ENCODE data around the gene DNAJB6.

The DNAJB6 gene

DNA sequence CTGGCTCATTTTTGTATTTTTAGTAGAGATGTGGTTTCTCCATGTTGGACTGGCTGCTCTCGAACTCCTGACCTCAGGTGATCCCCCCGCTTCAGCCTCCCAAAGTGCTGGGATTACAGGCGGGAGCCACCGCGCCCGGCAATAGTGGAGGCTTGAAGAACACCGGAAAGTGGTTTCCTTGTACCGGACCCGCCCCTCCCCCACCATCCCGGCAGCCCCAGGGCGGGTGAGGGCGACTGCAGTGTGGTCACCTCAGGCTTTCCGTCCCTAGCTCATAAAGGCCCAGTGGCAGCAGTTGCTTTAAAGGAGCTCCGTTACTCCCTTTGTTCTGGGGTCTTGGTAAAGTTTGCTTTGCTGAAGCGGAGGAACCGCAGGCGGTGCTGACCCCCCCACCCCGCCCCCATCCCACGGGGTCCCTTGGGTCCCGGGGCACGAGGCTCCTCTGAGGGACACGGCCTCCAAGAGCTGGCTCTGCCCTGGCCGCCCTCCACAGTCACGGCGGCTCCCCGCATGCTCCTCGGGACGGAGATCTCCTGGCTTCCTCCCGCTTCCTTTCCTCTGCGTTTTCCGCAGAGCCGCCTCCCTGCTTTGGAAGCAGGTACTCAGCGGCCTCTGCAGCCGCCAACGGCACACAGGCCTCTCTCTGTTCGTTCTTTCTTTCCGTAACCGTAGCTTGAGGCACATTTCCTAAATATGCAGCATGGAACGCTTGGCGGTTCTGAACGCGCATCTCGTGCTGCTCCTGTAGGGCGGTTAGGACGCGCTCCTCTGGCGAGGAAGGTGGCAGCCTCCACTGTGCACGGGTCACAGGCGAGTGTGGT is 77.3 kb downstream of the DNAJB6 start:
- no peak for TF ChIP-seq ZFX (IDR thresholded peaks at IDR 0.05; ENCODE audit: borderline replicate concordance)
- TF ChIP-seq, protein P1, sequence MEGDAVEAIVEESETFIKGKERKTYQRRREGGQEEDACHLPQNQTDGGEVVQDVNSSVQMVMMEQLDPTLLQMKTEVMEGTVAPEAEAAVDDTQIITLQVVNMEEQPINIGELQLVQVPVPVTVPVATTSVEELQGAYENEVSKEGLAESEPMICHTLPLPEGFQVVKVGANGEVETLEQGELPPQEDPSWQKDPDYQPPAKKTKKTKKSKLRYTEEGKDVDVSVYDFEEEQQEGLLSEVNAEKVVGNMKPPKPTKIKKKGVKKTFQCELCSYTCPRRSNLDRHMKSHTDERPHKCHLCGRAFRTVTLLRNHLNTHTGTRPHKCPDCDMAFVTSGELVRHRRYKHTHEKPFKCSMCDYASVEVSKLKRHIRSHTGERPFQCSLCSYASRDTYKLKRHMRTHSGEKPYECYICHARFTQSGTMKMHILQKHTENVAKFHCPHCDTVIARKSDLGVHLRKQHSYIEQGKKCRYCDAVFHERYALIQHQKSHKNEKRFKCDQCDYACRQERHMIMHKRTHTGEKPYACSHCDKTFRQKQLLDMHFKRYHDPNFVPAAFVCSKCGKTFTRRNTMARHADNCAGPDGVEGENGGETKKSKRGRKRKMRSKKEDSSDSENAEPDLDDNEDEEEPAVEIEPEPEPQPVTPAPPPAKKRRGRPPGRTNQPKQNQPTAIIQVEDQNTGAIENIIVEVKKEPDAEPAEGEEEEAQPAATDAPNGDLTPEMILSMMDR (IDR thresholded peaks at IDR 0.05): no peak
- no peak overlapping the region for H3K27ac ChIP-seq

DNA sequence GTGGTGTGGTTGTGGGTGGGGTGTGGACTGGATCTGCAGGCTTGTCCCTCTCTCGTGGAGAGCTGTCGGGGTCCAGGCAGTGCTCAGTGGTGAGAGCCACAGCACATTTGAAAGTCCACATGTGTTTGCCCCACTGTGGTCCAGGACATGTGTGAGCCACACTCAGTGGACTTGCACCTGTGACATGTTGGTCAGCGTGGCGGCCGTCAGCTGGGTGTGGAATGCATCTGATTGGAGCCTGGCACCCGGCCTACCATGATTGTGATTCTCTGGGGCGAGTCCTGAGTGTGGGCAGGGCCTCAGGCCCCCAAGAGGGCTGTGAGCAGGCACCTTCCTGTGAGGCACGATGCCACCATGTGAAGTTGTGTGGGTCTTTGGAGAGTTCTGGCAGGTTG is 77.9 kb downstream of the DNAJB6 start:
- no peak for TF ChIP-seq ZFX (IDR thresholded peaks at IDR 0.05; ENCODE audit: borderline replicate concordance)
- TF ChIP-seq, protein P1 (IDR thresholded peaks at IDR 0.05): no peak
- H3K27ac ChIP-seq: no peak overlapping the region

- TF ChIP-seq ZFX (IDR thresholded peaks at IDR 0.05; ENCODE audit: borderline replicate concordance): no peak
- TF ChIP-seq, protein P1 (IDR thresholded peaks at IDR 0.05): no peak
These were observed 78.7 kb downstream of the DNAJB6 start for GRCh38 chr7:157415486-157415885.

DNA sequence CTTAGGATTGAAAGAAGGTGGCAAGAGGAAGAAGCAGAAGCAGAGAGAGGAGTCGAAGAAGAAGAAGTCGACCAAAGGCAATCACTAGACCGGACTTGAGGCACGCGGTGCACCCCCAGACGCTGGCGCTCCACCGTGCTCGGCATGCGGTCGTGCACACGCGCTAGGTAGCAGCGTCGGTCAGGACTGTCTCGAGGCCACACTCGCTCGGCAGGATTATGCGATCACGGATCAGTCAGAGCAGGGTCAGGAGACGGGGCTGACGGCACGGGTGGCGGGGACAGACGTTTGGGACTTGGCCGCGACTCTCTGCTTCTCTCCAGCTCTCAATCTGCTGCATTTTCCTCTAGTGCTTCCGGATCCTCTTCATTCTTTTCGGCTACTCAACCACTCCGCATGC is 79.2 kb downstream of the DNAJB6 start:
- no peak overlapping the region for H3K27ac ChIP-seq
- TF ChIP-seq, protein P1 (IDR thresholded peaks at IDR 0.05): no peak

More at GRCh38 chr7:157415486-157415885, 78.7 kb downstream of the DNAJB6 start:
- H3K27ac ChIP-seq: no peak overlapping the region

DNA sequence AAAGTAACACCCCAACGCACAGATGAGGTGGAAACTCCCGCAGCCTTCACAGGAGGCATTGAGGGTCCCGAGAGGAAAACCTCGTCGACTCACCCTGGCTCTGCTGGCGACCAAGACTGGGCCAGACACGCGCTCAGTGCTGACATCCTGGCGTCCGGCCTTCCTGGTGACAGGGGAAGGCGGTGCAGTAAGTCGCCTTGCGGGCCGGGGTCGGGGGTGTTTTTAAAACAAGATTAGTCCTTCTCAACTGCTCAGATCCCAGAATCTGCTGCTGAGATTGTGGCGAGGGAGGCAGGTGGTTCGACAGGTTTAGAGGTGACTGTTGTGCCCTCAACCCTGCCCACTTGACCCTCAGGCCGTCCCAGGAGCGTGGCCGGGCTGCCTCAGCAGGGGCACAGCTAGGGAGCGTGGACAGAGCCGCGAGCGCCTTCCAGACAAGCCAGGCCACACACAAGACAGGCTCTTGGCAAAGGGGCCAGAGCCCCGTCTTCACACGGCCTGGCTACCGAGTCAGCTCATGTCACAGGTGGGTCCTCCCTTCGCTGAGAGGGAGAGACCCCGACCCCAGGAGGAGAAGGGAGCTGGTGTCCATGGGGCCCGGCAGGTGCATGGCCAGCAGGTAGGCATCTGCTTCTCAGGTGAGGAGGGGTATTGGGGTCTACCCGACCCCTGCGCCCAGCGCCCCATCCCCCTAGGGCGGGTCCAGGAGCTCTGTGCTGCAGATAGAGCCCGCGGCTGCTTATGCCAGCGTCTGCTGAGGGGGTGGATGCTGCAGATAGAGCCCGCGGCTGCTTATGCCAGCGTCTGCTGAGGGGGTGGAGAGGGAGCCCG is 81.6 kb downstream of the DNAJB6 start:
- no peak overlapping the region for H3K27ac ChIP-seq
- TF ChIP-seq, protein P1 (IDR thresholded peaks at IDR 0.05): no peak
- TF ChIP-seq ZFX (IDR thresholded peaks at IDR 0.05; ENCODE audit: borderline replicate concordance): no peak

GRCh38 chr7:157419035-157419293 is 82.2 kb downstream of the DNAJB6 start:
- TF ChIP-seq ZFX (IDR thresholded peaks at IDR 0.05; ENCODE audit: borderline replicate concordance): no peak
- TF ChIP-seq, protein P1 (IDR thresholded peaks at IDR 0.05): no peak
- H3K27ac ChIP-seq: no peak overlapping the region

GRCh38 chr7:157422279-157422678 is 85.5 kb downstream of the DNAJB6 start:
- TF ChIP-seq, protein P1 (IDR thresholded peaks at IDR 0.05): no peak
- no peak for TF ChIP-seq ZFX (IDR thresholded peaks at IDR 0.05; ENCODE audit: borderline replicate concordance)

More at GRCh38 chr7:157422279-157422678, 85.5 kb downstream of the DNAJB6 start:
- H3K27ac ChIP-seq: no peak overlapping the region

All from 22Rv1 (cell line).